Measurements from ENCODE around the gene CANT1.

DNA sequence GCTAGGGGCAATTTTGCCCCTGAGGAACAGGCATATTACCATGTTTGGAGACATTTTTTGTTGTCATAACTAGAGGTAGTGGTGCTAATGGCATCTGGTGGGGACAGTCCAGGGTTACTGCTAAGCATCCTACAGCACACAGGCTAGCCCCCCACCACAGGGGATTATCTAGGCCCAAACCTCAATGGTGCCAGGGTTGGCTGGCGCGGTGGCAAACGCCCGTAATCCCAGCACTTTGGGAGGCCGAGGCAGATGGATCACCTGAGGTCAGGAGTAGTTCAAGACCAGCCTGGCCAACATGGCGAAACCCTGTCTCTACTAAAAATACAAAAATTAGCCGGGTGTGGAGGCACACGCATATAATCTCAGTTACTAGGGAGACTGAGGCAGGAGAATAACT, 29.6 kb upstream of the CANT1 start:
- TF ChIP-seq ZNF263 (CRISPR knock-in tag; IDR thresholded peaks at IDR 0.05; ENCODE audit: borderline replicate concordance) (no peak), PPARD (CRISPR knock-in tag; IDR thresholded peaks at IDR 0.05) (no peak), POLR2AphosphoS5 (IDR thresholded peaks at IDR 0.05; ENCODE audit: control insufficient read depth, insufficient read depth, low read depth, low read length) (no peak), CTCF (IDR thresholded peaks at IDR 0.05 in 2 of 3, conservative IDR thresholded peaks at IDR 0.05 in 1 of 3; ENCODE audit: insufficient read depth in 2 of 3, low read depth in 1 of 3, low read length in 3 of 3) (no peak), PREB (CRISPR knock-in tag; IDR thresholded peaks at IDR 0.05) (no peak), ZBTB1 (CRISPR knock-in tag; IDR thresholded peaks at IDR 0.05; ENCODE audit: borderline replicate concordance, low read depth) (no peak), SMC3 (conservative IDR thresholded peaks at IDR 0.05; ENCODE audit: insufficient read depth, low read depth, low read length) (no peak), HDGF (IDR thresholded peaks at IDR 0.05) (no peak), MXI1 (IDR thresholded peaks at IDR 0.05; ENCODE audit: low read depth, low read length) (no peak), RFX5 (IDR thresholded peaks at IDR 0.05; ENCODE audit: low read depth, low read length) (no peak), ZNF561 (CRISPR knock-in tag; conservative IDR thresholded peaks at IDR 0.05) (no peak), ZNF592 (IDR thresholded peaks at IDR 0.05) (no peak), CBX2 (IDR thresholded peaks at IDR 0.05; ENCODE audit: insufficient read depth, low read length, poor library complexity, severe bottlenecking) (no peak)
- TF ChIP-seq, protein P1, sequence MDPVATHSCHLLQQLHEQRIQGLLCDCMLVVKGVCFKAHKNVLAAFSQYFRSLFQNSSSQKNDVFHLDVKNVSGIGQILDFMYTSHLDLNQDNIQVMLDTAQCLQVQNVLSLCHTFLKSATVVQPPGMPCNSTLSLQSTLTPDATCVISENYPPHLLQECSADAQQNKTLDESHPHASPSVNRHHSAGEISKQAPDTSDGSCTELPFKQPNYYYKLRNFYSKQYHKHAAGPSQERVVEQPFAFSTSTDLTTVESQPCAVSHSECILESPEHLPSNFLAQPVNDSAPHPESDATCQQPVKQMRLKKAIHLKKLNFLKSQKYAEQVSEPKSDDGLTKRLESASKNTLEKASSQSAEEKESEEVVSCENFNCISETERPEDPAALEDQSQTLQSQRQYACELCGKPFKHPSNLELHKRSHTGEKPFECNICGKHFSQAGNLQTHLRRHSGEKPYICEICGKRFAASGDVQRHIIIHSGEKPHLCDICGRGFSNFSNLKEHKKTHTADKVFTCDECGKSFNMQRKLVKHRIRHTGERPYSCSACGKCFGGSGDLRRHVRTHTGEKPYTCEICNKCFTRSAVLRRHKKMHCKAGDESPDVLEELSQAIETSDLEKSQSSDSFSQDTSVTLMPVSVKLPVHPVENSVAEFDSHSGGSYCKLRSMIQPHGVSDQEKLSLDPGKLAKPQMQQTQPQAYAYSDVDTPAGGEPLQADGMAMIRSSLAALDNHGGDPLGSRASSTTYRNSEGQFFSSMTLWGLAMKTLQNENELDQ (CRISPR knock-in tag; IDR thresholded peaks at IDR 0.05; ENCODE audit: borderline replicate concordance), result no peak
